GM12891 (cell line): ENCODE results near the gene ARSG.
"Not testable (repeated sequence)": the region's sequence is repeated elsewhere in the genome, so short reads cannot be mapped to it uniquely, and the experiment has no call there.

Experiments
- PAX5 ChIP-seq: IDR thresholded peaks from 2 replicates; pipeline ENCODE4 v1.6.1; 2011; ENCODE audit warnings: low read length, moderate library complexity, mild to moderate bottlenecking; ENCODE audit not compliant: insufficient read depth, severe bottlenecking
- POLR2A ChIP-seq: IDR thresholded peaks from 2 replicates; pipeline ENCODE4 v1.6.1; 2011; ENCODE audit warnings: low read depth, low read length, control low read depth
- POLR2AphosphoS5 ChIP-seq: IDR thresholded peaks from 2 replicates; pipeline ENCODE4 v1.6.1; 2011; ENCODE audit warnings: low read depth, low read length, control low read depth
- SPI1 ChIP-seq: IDR thresholded peaks from 2 replicates; pipeline ENCODE4 v1.6.1; 2011; ENCODE audit warnings: low read depth, low read length, control low read depth
- TAF1 ChIP-seq: IDR thresholded peaks from 2 replicates; pipeline ENCODE4 v1.6.1; 2011; ENCODE audit warnings: low read depth, low read length, control low read depth

DNA sequence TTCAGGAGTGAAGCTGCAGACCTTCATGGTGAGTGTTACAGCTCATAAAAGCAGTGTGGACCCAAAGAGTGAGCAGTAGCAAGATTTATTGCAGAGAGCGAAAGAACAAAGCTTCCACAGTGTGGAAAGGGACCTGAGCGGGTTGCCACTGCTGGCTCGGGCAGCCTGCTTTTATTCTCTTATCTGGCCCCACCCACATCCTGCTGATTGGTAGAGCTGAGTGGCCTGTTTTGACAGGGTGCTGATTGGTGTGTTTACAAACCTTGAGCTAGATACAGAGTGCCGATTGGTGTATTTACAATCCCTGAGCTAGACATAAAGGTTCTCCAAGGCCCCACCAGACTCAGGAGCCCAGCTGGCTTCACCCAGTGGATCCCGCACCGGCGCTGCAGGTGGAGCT is 17.2 kb downstream of the ARSG start:
- TF ChIP-seq PAX5, POLR2A, POLR2AphosphoS5, TAF1, SPI1: not testable (repeated sequence)
